Measurements from ENCODE around the gene ALAS1. TPM values are rescaled to one million over a fixed set of nuclear protein-coding genes. Genes with fewer than 3 reads are reported as not detected.
"Not testable (repeated sequence)": the region's sequence is repeated elsewhere in the genome, so short reads cannot be mapped to it uniquely, and the experiment has no call there.

The ALAS1 gene
- total and polyA plus RNA-seq, 8 donors: 19.6 to 75.3 (median 39.1) TPM

- peaks cover 0 to 39% (median 2%) of the 10 kb centered on the region in 4 donors for H3K36me3 ChIP-seq
- WGBS, 5 donors: 82 to 94% (median 92%) methylated on average over 3 of the region's 3 CpGs
- TF ChIP-seq EP300 (IDR thresholded peaks at IDR 0.05) (no peak), POLR2AphosphoS5 (IDR thresholded peaks at IDR 0.05) (no peak), POLR2A (IDR thresholded peaks at IDR 0.05) (no peak), CTCF (IDR thresholded peaks at IDR 0.05) (no peak)
- no peak for DNase-seq
- no peaks in the 10 kb centered on the region for H3K27me3 ChIP-seq
- intact Hi-C loops (cut with DNase I; ENCODE audit: low total_unique reads): no loop called here
- no peak overlapping the region for H3K27ac ChIP-seq
- peaks cover 12 to 18% (median 16%) of the 10 kb centered on the region in 4 donors for H3K4me1 ChIP-seq
- no peak overlapping the region for H3K4me3 ChIP-seq
- no peaks in the 10 kb centered on the region for H3K9me3 ChIP-seq
Measured at GRCh38 chr3:52150357-52150756, 47.6 kb upstream of the ALAS1 start.

GRCh38 chr3:52150860-52151259 lies 47.1 kb upstream of the ALAS1 start:
- 90 to 95% (median 93%) methylated on average over 4 of the region's 4 CpGs for WGBS, 5 donors
- no peaks in the 10 kb centered on the region for H3K9me3 ChIP-seq
- TF ChIP-seq CTCF (IDR thresholded peaks at IDR 0.05): no peak
- TF ChIP-seq POLR2A (IDR thresholded peaks at IDR 0.05): no peak
- TF ChIP-seq EP300 (IDR thresholded peaks at IDR 0.05): no peak
- TF ChIP-seq POLR2AphosphoS5 (IDR thresholded peaks at IDR 0.05): no peak
- H3K36me3 ChIP-seq: peaks cover 0 to 34% (median 2%) of the 10 kb centered on the region in 4 donors
- H3K4me1 ChIP-seq: peaks cover 12 to 21% (median 17%) of the 10 kb centered on the region in 4 donors
- no peak overlapping the region for H3K27ac ChIP-seq
- no peak for DNase-seq
- no peak overlapping the region for H3K4me3 ChIP-seq
- H3K27me3 ChIP-seq: no peaks in the 10 kb centered on the region
- intact Hi-C loops (cut with DNase I; ENCODE audit: low total_unique reads): no loop called here

GRCh38 chr3:52151991-52152390 lies 46.0 kb upstream of the ALAS1 start:
- H3K4me3 ChIP-seq; H3K27ac ChIP-seq; H3K9me3 ChIP-seq; intact Hi-C loops (cut with DNase I; ENCODE audit: low total_unique reads); DNase-seq; H3K27me3 ChIP-seq: not testable (repeated sequence)
- Histone ChIP-seq H3K4me1 (peaks cover 12 to 21% (median 17%) of the 10 kb centered on the region in 4 donors), H3K36me3 (peaks cover 0 to 22% (median 0%) of the 10 kb centered on the region in 4 donors)
- WGBS, 5 donors: 88 to 95% (median 93%) methylated on average over 4 of the region's 4 CpGs

GRCh38 chr3:52153389-52154096 lies 44.4 kb upstream of the ALAS1 start:
- Histone ChIP-seq H3K36me3 (peaks cover 0 to 16% (median 0%) of the 10 kb centered on the region in 4 donors), H3K27me3 (no peaks in the 10 kb centered on the region), H3K4me3 (peak overlapping the region; percentile 59 to 75 (median 70)), H3K27ac (peak overlapping the region; percentile 89 to 95 (median 90)), H3K4me1 (peaks cover 12 to 21% (median 17%) of the 10 kb centered on the region in 4 donors), H3K9me3 (no peaks in the 10 kb centered on the region)
- DNase-seq: peak in 1 of 2 donors; percentile 56
- TF ChIP-seq EP300 (IDR thresholded peaks at IDR 0.05): no peak
- no peak for TF ChIP-seq POLR2A (IDR thresholded peaks at IDR 0.05)
- TF ChIP-seq CTCF (IDR thresholded peaks at IDR 0.05): no peak
- TF ChIP-seq POLR2AphosphoS5 (IDR thresholded peaks at IDR 0.05): no peak
- intact Hi-C loops (cut with DNase I; ENCODE audit: low total_unique reads): no loop called here
- WGBS, 5 donors: 10 to 21% (median 11%) methylated on average over 9 to 18 of the region's 18 CpGs
